NCI-H1417 treated with DMSO at 0.1 percent for 48 hours (cell line): Measurements from ENCODE around the gene MRPL9.

ENCODE experiments used
- DNase-seq: peaks from one replicate; lab custom pipeline; 2025; lab: John Stamatoyannopoulos, UW

Gene MRPL9

DNA sequence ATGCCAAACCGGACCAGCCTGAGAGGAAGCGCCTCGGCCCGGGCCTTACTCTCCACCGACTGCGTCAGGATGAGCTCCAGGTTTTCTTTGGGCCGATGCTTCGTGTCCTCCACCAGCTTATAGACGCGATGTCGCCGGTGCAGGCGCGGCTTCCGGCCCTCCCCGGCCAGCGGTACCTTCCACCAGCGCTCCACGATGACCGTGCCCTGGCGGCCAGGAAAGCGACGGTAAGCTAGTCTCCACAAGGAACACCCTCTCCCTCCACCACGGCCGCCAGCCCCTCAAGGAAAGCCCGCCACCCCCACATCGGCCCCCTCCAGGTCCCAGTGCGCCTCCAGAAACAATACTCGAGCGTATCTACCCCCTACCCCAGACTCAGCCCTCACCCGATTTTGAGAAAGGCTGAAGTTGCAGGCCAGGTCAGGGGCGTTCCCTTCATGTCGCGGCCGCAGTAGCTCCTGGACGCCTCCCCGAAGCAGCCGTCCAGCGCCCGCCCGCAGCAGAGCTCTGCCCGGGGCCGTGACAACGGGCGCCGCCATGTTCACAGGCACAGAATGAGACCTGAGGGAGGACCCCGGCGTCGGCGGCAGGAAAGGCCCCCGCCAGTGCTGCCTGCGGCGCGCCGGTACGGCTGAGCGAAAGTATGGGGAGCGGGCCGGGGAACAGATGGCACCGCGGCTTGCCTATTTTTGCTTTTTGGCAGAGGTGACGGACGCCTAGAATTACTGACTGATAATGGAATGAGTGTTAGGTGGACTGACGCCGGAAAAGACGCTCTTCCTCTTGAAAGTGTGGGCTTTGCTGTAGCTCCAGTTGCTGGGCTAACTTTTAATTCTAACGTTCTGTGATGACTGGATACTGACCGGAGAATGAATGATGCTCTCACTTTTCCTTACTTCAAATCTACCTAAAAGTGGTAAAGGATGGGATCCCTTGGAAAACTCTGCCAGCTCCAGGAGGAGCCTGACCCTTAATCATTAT, at the start of gene MRPL9:
TSS of gene MRPL9 (minus strand) at position 556 of the 981 bp plus-strand sequence. CDS start at position 539, 17 bp downstream.
- peak; percentile 61 for DNase-seq

DNA sequence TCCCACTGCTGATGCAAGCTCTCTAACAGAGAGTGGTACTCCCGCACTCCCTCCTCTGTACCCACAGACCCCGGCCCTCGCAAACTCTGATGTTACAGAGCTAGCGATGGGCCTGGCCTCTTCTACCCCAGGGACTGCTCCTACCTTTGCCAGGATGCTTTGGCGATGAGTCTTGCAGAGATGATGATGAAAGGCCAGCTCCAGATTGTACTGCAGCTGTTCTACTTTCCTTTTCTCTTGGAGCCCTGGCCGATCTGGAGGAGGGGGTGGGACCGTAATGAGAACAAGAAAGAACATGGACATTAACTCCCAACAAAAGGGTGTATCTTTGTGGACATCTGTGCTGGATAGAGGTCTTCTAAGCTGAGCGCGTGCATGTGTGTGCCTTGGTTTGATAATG, 47.9 kb upstream of the MRPL9 start:
- DNase-seq: no peak

DNA sequence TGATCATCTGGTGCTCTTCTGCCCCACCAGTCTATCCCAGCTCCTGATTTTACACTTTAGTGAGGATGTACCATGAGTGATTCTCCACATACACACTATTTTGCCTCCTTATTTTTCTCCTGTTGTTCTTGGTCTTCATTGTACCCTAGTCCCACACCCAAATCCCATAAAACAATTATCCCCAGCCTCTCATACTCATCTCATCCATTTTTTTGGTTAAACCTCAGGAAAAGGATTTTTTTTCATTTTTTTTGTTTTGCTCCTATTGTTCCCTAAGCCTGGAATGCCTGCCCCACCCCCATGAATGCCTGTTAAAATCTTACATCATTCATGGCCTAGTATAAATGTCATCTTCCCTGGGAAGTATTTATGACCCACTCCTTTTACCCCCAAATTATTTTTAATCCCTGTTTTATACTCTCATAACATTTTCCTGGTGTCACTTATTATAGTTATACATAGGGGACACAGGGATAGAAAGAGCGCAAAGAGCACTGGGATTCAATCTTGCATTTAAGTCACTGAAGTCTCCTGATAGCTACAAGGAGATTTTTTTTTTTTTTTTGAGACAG, 46.8 kb upstream of the MRPL9 start:
- DNase-seq: no peak

DNA sequence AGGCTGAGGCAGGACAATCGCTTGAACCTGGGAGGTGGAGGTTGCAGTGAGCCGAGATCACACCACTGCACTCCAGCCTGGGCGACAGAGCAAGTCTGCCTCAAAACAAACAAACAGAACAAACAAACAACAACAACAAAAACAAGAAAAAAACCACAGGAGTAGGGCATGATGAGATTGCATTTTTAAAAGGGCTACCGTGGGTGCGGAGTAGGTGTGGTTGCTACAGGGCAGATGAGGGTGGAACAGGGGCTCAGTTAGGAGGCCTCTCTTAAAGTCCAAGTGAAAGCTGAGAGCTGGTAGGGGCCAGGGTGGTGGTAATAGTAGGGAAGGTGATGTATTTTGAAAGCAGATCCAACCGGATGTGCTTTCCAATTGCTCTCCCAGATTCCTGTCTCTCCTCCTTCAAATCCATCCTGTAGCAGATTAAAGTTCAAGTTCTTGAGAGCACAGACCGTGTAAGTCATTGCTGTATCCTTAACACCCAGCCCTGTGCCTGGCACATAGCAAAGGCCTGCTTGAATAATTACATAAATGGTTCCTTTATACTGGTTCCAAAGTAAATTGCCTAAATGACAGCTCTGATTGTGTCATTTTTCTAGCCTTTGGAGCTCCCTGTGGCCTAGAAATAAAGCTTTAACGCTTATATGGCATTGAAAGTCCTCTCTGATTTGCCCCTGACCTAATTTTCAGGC, 46.1 kb upstream of the MRPL9 start:
- DNase-seq: no peak

DNA sequence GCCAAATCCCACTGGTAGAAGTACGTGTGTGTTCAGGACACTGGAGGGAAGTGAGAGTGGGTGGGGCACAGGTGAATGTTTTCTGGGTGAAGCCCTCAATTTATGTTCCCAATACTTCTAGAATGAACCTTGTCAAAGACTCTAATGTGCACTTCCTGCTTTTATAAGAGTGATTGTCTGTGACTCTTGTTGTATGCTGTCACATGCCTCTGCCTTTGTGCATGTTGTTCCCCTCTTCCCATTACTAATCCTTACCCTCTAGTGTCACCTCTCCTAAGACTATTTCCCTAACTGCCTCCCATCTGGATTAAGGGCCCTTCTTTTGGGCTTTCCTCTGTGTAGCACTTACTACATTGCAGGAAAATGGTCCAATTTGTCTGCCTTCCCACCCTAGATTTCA, 44.5 kb upstream of the MRPL9 start:
- DNase-seq: no peak

DNA sequence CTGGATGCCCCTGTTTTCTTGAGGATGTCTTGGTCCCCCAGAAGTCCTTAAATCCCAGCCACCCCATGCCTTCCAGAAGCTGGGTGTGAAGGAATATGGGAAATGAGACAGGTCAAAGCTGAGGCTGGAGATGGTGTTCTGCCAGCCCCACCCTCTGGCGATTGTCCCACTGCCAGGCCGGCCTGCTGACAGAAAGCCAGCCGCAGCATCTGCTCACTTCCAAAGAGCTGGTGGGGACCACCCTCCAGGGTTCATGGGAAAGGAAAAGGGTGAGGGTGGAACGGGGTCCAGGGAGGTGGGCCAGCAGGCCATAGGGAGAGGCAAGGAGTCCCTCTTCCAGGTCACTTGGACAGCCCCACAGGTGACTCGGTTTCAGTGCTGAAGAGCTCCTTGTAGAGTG, 43.8 kb upstream of the MRPL9 start:
- no peak for DNase-seq

DNA sequence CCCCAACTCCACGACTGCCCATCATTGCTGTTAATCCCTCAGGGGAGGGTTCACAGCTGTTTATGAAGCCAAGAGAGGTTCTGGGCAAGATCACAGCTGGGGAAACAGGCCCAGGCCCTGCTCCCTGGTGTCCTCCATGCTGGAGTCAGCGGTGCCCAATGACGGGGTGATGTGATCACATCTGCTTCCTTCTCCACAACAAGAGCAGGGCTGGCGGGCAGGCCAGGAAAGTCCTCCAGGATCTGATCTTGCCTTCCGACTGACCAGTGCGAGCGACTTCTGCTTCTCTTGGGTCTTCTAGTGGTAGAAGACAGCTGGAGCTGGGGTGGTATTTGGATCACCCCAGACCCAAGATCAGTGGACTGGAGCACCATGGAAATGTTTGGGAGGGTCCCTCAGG, 42.9 kb upstream of the MRPL9 start:
- DNase-seq: no peak

DNA sequence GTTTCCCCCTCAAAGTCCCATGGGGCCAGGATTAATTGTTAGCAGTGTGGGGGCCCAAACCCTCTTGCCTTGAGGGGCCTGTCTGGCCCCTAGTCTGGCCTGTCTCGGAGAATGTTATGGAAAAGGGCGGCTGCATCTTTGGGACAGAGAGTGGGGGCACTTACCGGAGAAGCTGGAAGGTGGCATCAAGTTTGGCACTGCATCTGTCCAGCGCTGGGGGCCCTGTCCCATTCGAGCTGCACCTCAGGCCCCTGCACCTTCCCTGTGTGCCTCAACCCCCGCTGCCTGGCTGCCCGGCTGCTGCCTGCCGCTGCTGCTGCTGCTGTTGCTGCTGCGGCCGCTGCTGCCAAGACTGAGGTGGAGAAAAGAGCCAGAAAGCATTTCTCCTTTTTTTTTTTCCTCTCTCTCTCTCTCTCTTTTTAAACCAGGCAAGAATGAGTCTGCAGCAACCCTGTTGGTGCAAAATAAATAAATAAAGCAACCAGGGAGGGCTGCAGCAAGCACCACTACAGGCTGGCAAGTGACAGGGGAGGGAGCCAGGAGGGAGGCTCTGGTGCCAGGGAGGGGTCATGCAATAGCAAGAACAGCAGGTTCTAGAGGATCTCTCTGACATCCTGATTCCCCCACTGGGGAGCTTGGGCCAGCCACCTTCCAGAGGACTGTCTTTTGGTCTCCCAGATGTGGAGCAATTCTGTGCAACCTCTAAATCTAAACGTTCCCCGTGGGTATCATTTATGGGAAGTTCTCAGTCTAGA, 41.9 kb upstream of the MRPL9 start, which contains the start of gene LINGO4:
TSS of gene LINGO4 (minus strand) at position 354 of the 755 bp plus-strand sequence. CDS start 2,715 bp downstream, outside the sequence.
- no peak for DNase-seq

DNA sequence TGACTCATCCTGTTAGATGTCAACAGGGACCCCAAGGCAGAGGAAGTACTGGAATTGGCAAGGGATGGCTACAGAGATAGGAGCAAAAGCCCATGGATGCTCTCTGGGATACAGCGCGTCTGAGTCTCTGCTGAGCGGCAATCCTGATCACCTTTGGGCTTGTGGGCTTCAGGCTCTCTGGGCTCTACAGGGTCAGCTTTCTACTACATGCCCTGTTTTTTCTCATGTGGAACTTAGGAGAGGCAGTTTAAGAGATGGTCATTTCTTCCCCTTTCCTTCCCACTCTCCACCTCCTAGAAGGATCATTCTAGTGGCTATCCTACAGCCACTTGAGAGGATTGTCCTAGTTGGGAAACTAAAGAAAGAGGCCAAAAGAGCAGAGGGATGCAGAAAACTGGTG, 40.6 kb upstream of the MRPL9 start:
- DNase-seq: no peak

DNA sequence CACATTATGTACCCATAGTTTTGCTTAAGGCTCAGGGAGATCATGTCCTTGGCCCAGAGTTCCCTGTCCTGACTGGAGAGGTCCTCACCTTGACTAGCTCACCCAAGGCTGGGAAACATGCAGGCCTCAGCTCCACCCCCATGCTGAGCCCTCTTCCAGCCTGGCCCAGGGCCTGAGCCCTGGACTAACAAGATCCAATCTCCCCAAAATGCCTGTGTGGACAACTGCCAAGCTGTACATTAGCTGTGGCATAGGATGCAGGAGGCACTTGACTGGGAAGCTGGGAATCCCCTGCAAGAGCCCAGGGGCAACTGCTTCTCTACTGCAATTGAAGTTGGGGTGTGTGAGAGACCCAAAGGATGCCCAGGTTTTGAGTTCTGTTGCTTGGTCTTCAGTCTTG, 39.9 kb upstream of the MRPL9 start:
- no peak for DNase-seq

DNA sequence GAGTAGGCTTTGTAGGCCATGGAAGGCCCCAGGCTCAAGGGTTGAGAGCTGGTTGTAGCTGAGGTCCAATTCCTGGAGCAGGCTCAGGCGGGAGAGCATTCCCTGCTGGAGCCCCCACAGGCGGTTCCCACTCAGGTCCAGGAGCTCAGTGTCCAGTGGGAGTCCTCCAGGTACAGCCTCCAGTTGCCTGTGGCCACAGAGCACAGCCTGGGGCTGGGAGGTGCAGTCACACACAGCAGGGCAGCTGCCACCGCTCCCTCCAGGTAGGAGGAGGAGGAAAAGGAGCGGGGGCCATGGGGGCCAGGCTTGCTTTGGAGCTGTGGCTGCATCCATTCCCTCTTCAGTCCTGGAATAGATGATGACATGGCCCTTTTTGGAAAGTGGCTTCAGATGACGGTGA, 39.1 kb upstream of the MRPL9 start:
- no peak for DNase-seq

DNA sequence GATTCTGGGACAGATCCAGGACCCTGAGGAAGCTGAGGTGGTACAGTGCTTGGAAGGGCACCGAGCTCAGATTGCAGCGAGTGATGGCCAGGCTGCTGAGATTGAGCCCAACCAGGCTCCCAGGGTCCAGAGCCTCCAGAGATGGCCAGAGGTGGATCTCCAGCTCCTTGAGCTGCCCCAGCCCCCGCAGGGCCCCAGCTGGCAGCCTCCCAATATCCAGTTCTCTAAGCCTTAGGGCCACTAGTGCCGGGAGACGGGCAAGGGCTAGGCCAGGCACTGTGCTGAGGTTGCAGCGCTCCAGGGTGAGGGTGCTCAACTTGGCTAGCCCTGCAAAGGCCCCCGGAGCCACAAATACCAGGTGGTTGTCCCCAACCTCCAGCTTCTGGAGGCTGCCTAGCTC, 38.5 kb upstream of the MRPL9 start:
- DNase-seq: no peak

DNA sequence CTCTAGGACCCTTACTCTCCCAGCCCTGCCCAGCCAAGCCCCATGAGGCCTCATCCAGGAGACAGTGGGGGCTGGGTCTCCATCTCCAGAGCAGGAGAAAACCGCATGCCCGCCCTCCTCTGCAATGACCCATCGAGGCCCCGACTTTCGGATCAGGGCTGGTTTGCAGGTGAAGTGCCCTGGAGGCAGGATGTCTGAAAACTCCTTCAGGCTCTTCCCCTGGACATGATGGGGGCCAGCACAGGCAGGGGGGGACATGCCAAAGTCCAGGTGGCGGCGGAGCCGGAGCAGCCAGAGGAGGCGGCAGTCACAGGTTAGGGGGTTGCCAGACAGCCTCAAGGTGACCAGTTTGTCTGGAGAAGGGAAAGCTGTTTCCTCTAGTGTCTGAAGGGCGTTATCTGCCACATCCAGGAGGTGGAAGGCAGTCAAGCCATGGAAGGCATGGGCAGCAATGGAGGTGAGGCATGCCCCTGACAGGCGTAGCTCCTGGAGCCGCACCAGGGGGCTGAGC, 38.1 kb upstream of the MRPL9 start:
- no peak for DNase-seq

DNA sequence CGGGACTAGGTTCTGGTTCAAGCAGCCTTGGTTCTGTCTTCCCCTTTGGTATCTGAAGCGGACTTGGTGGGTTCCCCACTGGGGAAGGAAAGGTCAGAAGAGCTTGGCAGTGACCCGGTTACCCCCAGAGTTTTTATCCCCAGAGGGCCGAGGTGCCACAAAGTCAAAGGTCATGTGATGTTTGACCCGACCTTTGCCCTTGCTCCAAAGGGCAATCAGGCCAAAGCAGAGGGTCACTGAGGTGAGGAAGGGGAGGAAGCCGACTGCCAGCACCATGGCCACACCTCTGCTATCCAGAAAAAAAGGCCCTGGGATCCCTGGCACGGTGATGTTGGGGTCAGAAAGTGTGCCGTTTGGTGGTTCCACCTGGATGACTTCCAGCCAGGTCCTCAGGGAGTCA, 37.5 kb upstream of the MRPL9 start:
- DNase-seq: no peak

DNA sequence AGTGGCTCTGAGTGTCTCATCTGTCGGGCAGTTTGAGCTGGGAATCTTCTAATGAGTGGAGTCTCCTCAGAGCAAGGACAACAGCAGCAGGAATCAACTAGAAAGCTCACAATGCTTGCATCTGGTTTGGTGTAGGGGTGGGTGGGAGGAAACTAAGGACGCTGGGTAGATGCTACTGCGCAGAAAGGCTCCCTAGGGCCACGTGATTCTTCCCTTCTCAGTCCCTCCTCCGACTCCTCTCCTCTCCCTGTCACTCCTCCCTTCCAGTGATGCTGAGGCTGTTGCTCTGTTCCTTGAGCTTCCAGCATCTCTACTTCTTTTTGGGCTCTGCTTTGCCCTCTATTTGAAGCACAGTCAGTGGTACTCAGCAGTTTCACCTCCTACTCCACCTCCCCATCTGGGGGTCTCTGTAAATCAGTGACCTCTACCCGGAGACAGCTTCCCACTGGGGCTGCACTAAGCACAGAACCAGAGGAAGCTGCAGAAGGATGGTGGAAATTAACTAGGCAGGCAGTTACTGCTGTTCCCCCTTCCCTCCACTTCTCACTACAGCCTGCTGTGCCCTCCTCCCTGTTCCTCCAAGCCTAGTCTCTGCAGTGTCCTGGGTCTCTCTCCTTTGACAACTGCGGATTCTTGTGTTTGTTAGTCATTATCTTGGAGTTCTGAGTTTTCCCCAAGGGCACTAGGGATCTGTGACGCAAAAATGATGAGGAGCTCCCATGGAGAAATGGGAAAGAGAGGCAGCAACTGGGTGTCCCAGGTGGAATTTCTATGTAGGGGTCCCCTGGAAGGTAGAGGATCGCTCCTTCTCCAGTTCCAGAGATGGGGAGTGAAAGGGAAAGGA, 36.1 kb upstream of the MRPL9 start:
- DNase-seq: no peak

DNA sequence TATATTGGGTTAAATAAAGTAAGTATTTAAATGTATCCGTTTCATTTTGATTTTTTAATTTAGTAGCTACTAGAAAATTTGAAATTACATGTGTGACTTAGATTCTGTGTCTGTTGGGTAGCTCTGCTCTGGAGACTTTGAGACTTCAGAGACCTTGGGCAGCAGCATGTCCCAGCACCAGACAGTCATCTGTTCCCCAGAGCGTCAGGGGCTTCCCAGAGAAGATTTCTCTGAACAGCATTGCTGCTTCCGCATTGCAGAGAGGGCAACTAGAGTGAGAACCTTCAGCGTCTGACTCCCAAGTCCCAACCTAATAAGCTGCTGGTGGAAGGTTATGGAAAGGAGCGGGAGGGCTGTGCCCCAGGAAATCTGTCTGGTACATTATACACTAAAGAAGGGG, 35.3 kb upstream of the MRPL9 start:
- DNase-seq: no peak

DNA sequence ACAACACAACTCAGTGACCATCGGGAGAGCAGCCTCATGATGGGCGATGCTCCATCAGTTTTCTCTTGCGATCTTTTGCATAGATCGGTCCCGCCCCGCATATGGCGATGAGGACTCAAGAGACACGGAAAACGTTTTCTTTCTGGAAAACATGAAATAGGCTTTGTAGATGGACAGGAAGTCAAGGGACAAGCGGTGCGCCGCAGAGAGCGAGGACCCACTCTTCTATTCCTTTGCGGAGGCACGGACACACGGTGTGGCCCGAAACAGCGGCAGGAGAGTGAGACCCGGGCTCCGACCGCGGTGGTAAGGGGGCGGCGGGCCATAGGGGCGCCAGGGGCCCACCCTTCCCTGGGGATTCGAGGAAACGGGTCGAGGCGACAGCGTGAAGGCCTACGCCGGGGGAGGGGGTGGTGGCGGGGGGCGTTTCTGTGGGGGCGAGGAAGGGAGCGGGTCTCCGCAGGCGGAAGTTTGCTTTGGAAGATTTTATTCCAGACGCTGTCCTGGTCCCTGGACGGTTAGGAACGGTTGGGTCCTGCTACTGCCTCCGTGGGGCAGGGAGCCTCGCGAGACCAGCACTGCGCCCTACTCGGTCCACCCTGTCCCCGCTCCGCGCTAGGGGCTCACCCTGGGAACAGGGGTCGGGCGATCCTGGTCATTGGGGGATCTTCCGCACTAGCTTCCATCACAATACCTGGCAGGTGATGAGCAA, 27.8 kb upstream of the MRPL9 start:
- DNase-seq: no peak

DNA sequence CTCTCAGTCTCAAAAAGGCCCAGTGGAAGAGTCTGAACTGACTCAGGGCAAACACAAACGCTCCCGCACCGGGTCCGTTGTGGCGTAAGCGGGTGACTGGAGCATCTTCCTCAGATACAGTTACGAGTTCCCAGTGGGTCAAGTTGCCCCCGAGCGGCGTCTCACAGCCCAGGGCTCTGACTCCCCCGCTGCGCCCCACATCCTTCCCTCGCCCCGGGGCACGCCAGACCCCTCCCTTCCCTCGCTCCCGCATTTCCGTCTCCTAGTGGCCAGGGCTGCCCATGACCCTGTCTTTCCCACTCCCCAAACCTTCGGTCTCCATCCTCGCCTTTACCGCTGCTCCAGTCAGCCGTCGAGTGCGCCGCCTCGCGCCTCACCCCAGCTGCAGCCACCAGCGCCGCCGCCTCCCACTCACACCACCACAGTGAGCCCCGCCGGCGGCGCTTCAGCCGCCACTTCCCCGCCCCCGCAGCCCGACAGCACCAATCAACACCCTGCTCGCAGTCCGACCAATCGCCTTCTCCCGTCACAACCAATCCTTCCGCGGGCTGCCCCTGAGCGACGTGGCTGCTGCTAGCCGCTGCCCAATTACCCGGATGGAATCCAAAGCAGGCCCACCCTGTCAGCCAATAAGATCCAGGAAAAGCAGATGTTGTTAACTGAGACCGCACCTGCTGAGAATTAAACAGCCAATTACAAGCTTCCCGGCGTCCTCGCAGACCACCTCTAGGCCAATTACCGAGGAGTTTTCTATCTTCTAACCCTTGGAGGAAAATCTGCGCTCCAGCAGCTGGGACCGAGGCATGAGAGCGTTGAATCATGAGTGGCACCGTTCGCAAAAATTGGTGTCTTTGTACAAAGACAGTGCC, 27.0 kb upstream of the MRPL9 start, which contains the start of gene TDRKH:
TSS of gene TDRKH (minus strand) at position 430 of the 869 bp plus-strand sequence. CDS start 7,478 bp downstream, outside the sequence.
- peak; percentile 98 for DNase-seq

DNA sequence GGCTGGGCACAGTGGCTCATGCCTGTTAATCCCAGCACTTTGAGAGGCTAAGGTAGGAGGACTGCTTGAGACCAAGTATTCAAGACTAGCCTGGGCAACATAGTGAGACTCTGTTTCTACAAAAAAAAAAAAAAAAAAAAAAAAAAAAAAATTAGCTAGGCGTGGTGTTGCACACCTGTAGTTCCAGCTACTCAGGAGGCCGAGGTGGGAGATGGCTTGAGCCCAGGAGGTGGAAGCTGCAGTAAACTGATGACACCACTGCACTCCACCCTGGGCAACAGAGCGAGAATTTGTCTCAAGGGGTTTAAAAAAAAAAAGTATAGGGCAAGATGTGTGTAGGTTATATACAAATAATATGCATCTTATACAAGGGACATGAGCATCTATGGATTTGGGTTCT, 24.4 kb upstream of the MRPL9 start:
- DNase-seq: no peak
